Endothelial cell of umbilical vein (primary cell): ENCODE data around the gene KCTD5. TPM values are rescaled to one million over a fixed set of nuclear protein-coding genes. Genes with fewer than 3 reads are reported as not detected.

ENCODE experiments used
- BruUV-seq: library from RNA; stranded (reverse); fragments of 400-500 nt; replicated peaks from 2 replicates; lab custom pipeline; 2021; lab: Mats Ljungman, UMichigan
- CTCF ChIA-PET: fragments of 300-600, 350-600 bp; sonication (Branson Sonifier 250); formaldehyde crosslinking; loops from one replicate; lab custom pipeline; 2021; ENCODE audit warnings: antibody characterized with exemption, inconsistent platforms; lab: Charles Lee
- POLR2A ChIA-PET: fragments of 300-600, 350-600 bp; sonication (Branson Sonifier 250); formaldehyde crosslinking; loops from one replicate; lab custom pipeline; 2021; ENCODE audit warnings: antibody characterized with exemption, inconsistent platforms; lab: Charles Lee
- DNase-seq: peaks from one replicate; pipeline ENCODE4 v3.0.0-alpha.2; 2011; ENCODE audit warnings: low read depth, low spot score
- FAIRE-seq: peaks from 2 replicates; lab custom pipeline; 2011; peaks lifted over from hg19 to GRCh38; lab: Jason Lieb, UNC
- H2AFZ ChIP-seq: 2 replicates; pipeline ENCODE4 v1.6.0; 2012; ENCODE audit warnings: low read depth, low read length, control low read depth, inconsistent platforms
- H3K27ac ChIP-seq: 2 replicates; pipeline ENCODE4 v1.5.1; 2011; ENCODE audit warnings: low read depth, mild to moderate bottlenecking, control low read depth, low read length, moderate library complexity; ENCODE audit not compliant: insufficient read depth
- H3K27me3 ChIP-seq, 2 experiments: 2 replicates each; pipeline versions ENCODE4 v1.6.0 to v1.6.1; 2011; ENCODE audit warnings: low read length in 2 of 2, mixed read lengths in 1 of 2; ENCODE audit not compliant: control insufficient read depth in 2 of 2, insufficient read depth in 2 of 2
- H3K36me3 ChIP-seq, 2 experiments: 2 replicates in 1 of 2; 3 replicates in 1 of 2; pipeline ENCODE4 v1.5.1; 2011; ENCODE audit warnings: low read length in 2 of 2, mild to moderate bottlenecking in 1 of 2, moderate library complexity in 1 of 2; ENCODE audit not compliant: control insufficient read depth in 2 of 2, insufficient read depth in 2 of 2; ENCODE audit errors: extremely low read depth in 1 of 2
- H3K4me1 ChIP-seq: 3 replicates; pipeline ENCODE4 v1.5.1; 2011; ENCODE audit warnings: mild to moderate bottlenecking, low read length; ENCODE audit not compliant: control insufficient read depth, insufficient read depth; ENCODE audit errors: extremely low read depth
- H3K4me2 ChIP-seq: 2 replicates; pipeline ENCODE4 v1.6.1; 2011; ENCODE audit warnings: low read length, control low read depth, mixed read lengths; ENCODE audit not compliant: insufficient read depth
- H3K4me3 ChIP-seq, 3 experiments: fragments of 200-600 bp in 1 of 3; sonication (generic), shearing (Covaris generic) in 1 of 3; replicated peaks in 1 of 3; 2 replicates each; pipeline ENCODE4 v1.5.1; 2011 to 2016; ENCODE audit warnings: control low read depth in 3 of 3, low read length in 3 of 3, mild to moderate bottlenecking in 2 of 3, inconsistent platforms in 1 of 3, low read depth in 1 of 3, moderate library complexity in 1 of 3; ENCODE audit not compliant: insufficient read depth in 1 of 3
- H3K79me2 ChIP-seq: 2 replicates; pipeline ENCODE4 v1.6.0; 2012; ENCODE audit warnings: low read length, inconsistent platforms; ENCODE audit not compliant: control insufficient read depth, insufficient read depth
- H3K9ac ChIP-seq: replicated peaks from 2 replicates; pipeline ENCODE3; 2011; ENCODE audit warnings: low read length, control low read depth; ENCODE audit not compliant: insufficient read depth; ENCODE audit errors: extremely low read depth
- H3K9me1 ChIP-seq: replicated peaks from 3 replicates; pipeline ENCODE4 v1.6.0; 2011; ENCODE audit warnings: mild to moderate bottlenecking, low read length; ENCODE audit not compliant: control insufficient read depth, insufficient read depth; ENCODE audit errors: extremely low read depth
- H3K9me3 ChIP-seq: replicated peaks from 2 replicates; pipeline ENCODE4 v1.5.1; 2012; ENCODE audit warnings: low read length, inconsistent platforms; ENCODE audit not compliant: control insufficient read depth, insufficient read depth
- H4K20me1 ChIP-seq: replicated peaks from 2 replicates; pipeline ENCODE3; 2011; ENCODE audit warnings: mild to moderate bottlenecking, low read length; ENCODE audit not compliant: control insufficient read depth, insufficient read depth; ENCODE audit errors: extremely low read depth
- CTCF ChIP-seq, 2 donors: IDR thresholded peaks; 1 replicate in 1 of 2; 2 replicates in 1 of 2; pipeline ENCODE4 v1.5.1; 2011; ENCODE audit warnings: low read length in 2 of 2, mild to moderate bottlenecking in 2 of 2, moderate library complexity in 2 of 2, control low read depth in 1 of 2, inconsistent platforms in 1 of 2, low read depth in 1 of 2; ENCODE audit not compliant: insufficient read depth in 1 of 2; ENCODE audit errors: extremely low read depth in 1 of 2
- EZH2 ChIP-seq: IDR thresholded peaks from 2 replicates; pipeline ENCODE4 v1.6.1; 2012; ENCODE audit warnings: borderline replicate concordance, low read depth, mild to moderate bottlenecking, moderate library complexity, low read length, inconsistent platforms; ENCODE audit not compliant: severe bottlenecking
- FOS ChIP-seq: IDR thresholded peaks from 2 replicates; pipeline ENCODE4 v1.6.1; 2011; ENCODE audit warnings: mild to moderate bottlenecking, low read length, moderate library complexity, borderline replicate concordance; ENCODE audit not compliant: insufficient read depth
- GATA2 ChIP-seq: IDR thresholded peaks from 2 replicates; pipeline ENCODE4 v1.7.0; 2011; ENCODE audit warnings: low read depth, mild to moderate bottlenecking, moderate library complexity, mixed read lengths, low read length; ENCODE audit not compliant: insufficient read length, insufficient read depth
- JUN ChIP-seq: IDR thresholded peaks from 2 replicates; pipeline ENCODE4 v1.6.1; 2011; ENCODE audit warnings: borderline replicate concordance, low read depth; ENCODE audit not compliant: insufficient read length, insufficient read depth
- MAX ChIP-seq: IDR thresholded peaks from 2 replicates; pipeline ENCODE4 v1.6.1; 2011; ENCODE audit not compliant: insufficient read depth, insufficient read length
- MYC ChIP-seq: IDR thresholded peaks from one replicate; pipeline ENCODE4 v1.6.1; 2011; ENCODE audit warnings: mild to moderate bottlenecking, low read depth, low read length
- POLR2A ChIP-seq: IDR thresholded peaks from 2 replicates; pipeline ENCODE4 v1.6.1; 2012; ENCODE audit warnings: low read depth, mild to moderate bottlenecking, control low read depth, low read length
- POLR2AphosphoS5 ChIP-seq: IDR thresholded peaks from 2 replicates; pipeline ENCODE4 v1.6.1; 2012; ENCODE audit warnings: low read depth, mild to moderate bottlenecking, control low read depth, low read length, moderate library complexity; ENCODE audit not compliant: insufficient read depth
- dilution Hi-C: fragments of 300-500 bp; cut with MboI; formaldehyde crosslinking; loops from one replicate; pipeline ENCODE4 v1.15.0; 2019; ENCODE audit warnings: low sequenced_read_pairs; ENCODE audit not compliant: extremely low pct_ligation_motif_present
- intact Hi-C: fragments of 100-400 bp; cut with micrococcal nuclease; formaldehyde crosslinking; loops from one replicate; pipeline ENCODE4 v1.10.0; 2022
- polyA plus RNA-seq, 4 experiments: library from polyadenylated mRNA; depleted of rRNA in 3 of 4; stranded (reverse) in 3 of 4; unstranded in 1 of 4; fragments of >200 nt; gene quantifications; 2 replicates each; pipeline versions ENCODE4 v1.2.1 to v1.2.3, GENCODE V29; 2011 to 2012; ENCODE audit warnings: missing spikeins in 1 of 4
- total RNA-seq: library from RNA; stranded (reverse); gene quantifications from 2 replicates; pipeline ENCODE4 v1.2.3, GENCODE V29; 2021

Gene KCTD5
- total and polyA plus RNA-seq, 2 donors (not counting 3 experiments of a cell fraction or from before 2014, with no cell fraction given) = 32.2 to 42.0 TPM

- intact Hi-C loops (loop anchor here (5.0 kb wide), 1 partner anchor 752 kb away; the partner anchor contains the start of gene CLUAP1), dilution Hi-C loops (no loop called here)
- TF ChIP-seq FOS (no peak), MAX (no peak), CTCF (IDR thresholded peaks at IDR 0.05; ENCODE audit: extremely low read depth in 1 of 2, insufficient read depth in 1 of 2, low read depth in 1 of 2, low read length in 2 of 2) (no peak), MYC (no peak), GATA2 (no peak), POLR2A (no peak), POLR2AphosphoS5 (no peak), EZH2 (no peak), JUN (no peak)
- Histone ChIP-seq H3K27ac (no peak overlapping the region), H3K9me3 (no peaks in the 10 kb centered on the region), H4K20me1 (peaks cover 8% of the 10 kb centered on the region), H3K4me1 (peaks cover 19% of the 10 kb centered on the region), H2AFZ (no peak overlapping the region), H3K79me2 (peaks cover 21% of the 10 kb centered on the region), H3K9me1 (no peaks in the 10 kb centered on the region), H3K9ac (no peak overlapping the region), H3K36me3 (no peaks in the 10 kb centered on the region), H3K4me3 (no peak overlapping the region), H3K4me2 (no peak overlapping the region), H3K27me3 (no peaks in the 10 kb centered on the region)
- BruUV-seq = no TSS peak
- ChIA-PET POLR2A (no interaction called here), CTCF (no interaction called here)
- DNase-seq (no peak), FAIRE-seq (no peak)
These were observed 67.6 kb downstream of the KCTD5 start for GRCh38 chr16:2749936-2750335.
